SK-N-SH treated with all-trans-retinoic acid at 6 μM for 48 hours (cell line): ENCODE data around the gene ZNF770.

ENCODE experiments used
- ATAC-seq: fragments of 200-7000 bp; cut with Tn5 transposase; 3 replicates; pipeline ENCODE4 v1.9.1; 2020; ENCODE audit warnings: mild to moderate bottlenecking, moderate library complexity
- ARNTL ChIP-seq: fragments of 450-650 bp; formaldehyde crosslinking; IDR thresholded peaks from 2 replicates; pipeline ENCODE4 v1.5.0; 2020; ENCODE audit warnings: low read depth, mild to moderate bottlenecking, moderate library complexity, borderline replicate concordance
- BACH2 ChIP-seq: fragments of 250-450 bp; sonication (Bioruptor Pico); IDR thresholded peaks from 2 replicates; pipeline ENCODE4 v1.9.0; 2021; ENCODE audit warnings: mild to moderate bottlenecking, borderline replicate concordance
- CSDC2 ChIP-seq: fragments of 250-450 bp; sonication (Bioruptor Pico); IDR thresholded peaks from 2 replicates; pipeline ENCODE4 v1.5.0; 2020; ENCODE audit warnings: mild to moderate bottlenecking, moderate library complexity
- CSRNP3 ChIP-seq: fragments of 250-450 bp; sonication (Bioruptor Pico); IDR thresholded peaks from 2 replicates; pipeline ENCODE4 v1.5.1; 2021; ENCODE audit warnings: mild to moderate bottlenecking, moderate library complexity
- ESRRG ChIP-seq: fragments of 250-450 bp; sonication (Bioruptor Pico); IDR thresholded peaks from 2 replicates; pipeline ENCODE4 v1.6.1; 2021; ENCODE audit warnings: mild to moderate bottlenecking
- GLIS3 ChIP-seq: fragments of 250-450 bp; sonication (Bioruptor Pico); IDR thresholded peaks from 2 replicates; pipeline ENCODE4 v1.5.0; 2020; ENCODE audit warnings: mild to moderate bottlenecking, moderate library complexity
- ISL1 ChIP-seq: fragments of 250-450 bp; sonication (Bioruptor Pico); IDR thresholded peaks from 2 replicates; pipeline ENCODE4 v2.1.2; 2022; ENCODE audit warnings: mild to moderate bottlenecking, moderate library complexity
- PATZ1 ChIP-seq: fragments of 250-450 bp; sonication (Bioruptor Pico); IDR thresholded peaks from 2 replicates; pipeline ENCODE4 v1.8.0; 2020; ENCODE audit warnings: mild to moderate bottlenecking, moderate library complexity, borderline replicate concordance
- POU6F1 ChIP-seq: fragments of 250-450 bp; sonication (Bioruptor Pico); IDR thresholded peaks from 2 replicates; pipeline ENCODE4 v1.8.0; 2021; ENCODE audit warnings: low read depth, mild to moderate bottlenecking, moderate library complexity, borderline replicate concordance
- RARB ChIP-seq: fragments of 250-450 bp; sonication (Bioruptor Pico); IDR thresholded peaks from 2 replicates; pipeline ENCODE4 v1.8.0; 2021; ENCODE audit warnings: mild to moderate bottlenecking, moderate library complexity
- TCF4 ChIP-seq: fragments of 250-450 bp; sonication (Bioruptor Pico); IDR thresholded peaks from 2 replicates; pipeline ENCODE4 v1.8.0; 2021; ENCODE audit warnings: mild to moderate bottlenecking, moderate library complexity, borderline replicate concordance
- TOX ChIP-seq: fragments of 250-450 bp; sonication (Bioruptor Pico); IDR thresholded peaks from 2 replicates; pipeline ENCODE4 v1.8.0; 2021; ENCODE audit warnings: mild to moderate bottlenecking, moderate library complexity, borderline replicate concordance
- TSHZ2 ChIP-seq: fragments of 250-450 bp; sonication (Bioruptor Pico); IDR thresholded peaks from 2 replicates; pipeline ENCODE4 v1.5.0; 2020; ENCODE audit warnings: mild to moderate bottlenecking, moderate library complexity
- ZFP3 ChIP-seq: fragments of 250-450 bp; sonication (Bioruptor Pico); IDR thresholded peaks from 2 replicates; pipeline ENCODE4 v1.5.0; 2020; ENCODE audit warnings: mild to moderate bottlenecking, moderate library complexity
- ZFP30 ChIP-seq: fragments of 450-650 bp; formaldehyde crosslinking; IDR thresholded peaks from 2 replicates; pipeline ENCODE4 v1.5.0; 2022; ENCODE audit warnings: mild to moderate bottlenecking, moderate library complexity
- ZNF565 ChIP-seq: fragments of 450-650 bp; formaldehyde crosslinking; conservative IDR thresholded peaks from 2 replicates; pipeline ENCODE4 v1.5.0; 2020; ENCODE audit warnings: low read depth, mild to moderate bottlenecking, moderate library complexity
- ZNF70 ChIP-seq: fragments of 450-650 bp; formaldehyde crosslinking; IDR thresholded peaks from 2 replicates; pipeline ENCODE4 v1.5.0; 2020; ENCODE audit warnings: mild to moderate bottlenecking, moderate library complexity
- ZNF8 ChIP-seq: fragments of 450-650 bp; formaldehyde crosslinking; IDR thresholded peaks from 2 replicates; pipeline ENCODE4 v1.5.0; 2020; ENCODE audit warnings: mild to moderate bottlenecking, moderate library complexity

The ZNF770 gene

GRCh38 chr15:35023804-35024203 is 35.7 kb upstream of the ZNF770 start (continued):
- TF ChIP-seq CSRNP3 (CRISPR knock-in tag), result no peak
- no peak for TF ChIP-seq GLIS3 (CRISPR knock-in tag)
- no peak for TF ChIP-seq BACH2 (CRISPR knock-in tag)
- TF ChIP-seq ZFP30 (CRISPR knock-in tag), result no peak
- TF ChIP-seq PATZ1 (CRISPR knock-in tag), result no peak

- ATAC-seq, result no peak
- TF ChIP-seq ZNF70 (CRISPR knock-in tag) (no peak), ZNF8 (CRISPR knock-in tag) (no peak), ZFP30 (CRISPR knock-in tag) (no peak), ZNF565 (CRISPR knock-in tag) (no peak), ESRRG (CRISPR knock-in tag) (no peak), TSHZ2 (CRISPR knock-in tag) (no peak), GLIS3 (CRISPR knock-in tag) (no peak), BACH2 (CRISPR knock-in tag) (no peak), CSDC2 (no peak), RARB (CRISPR knock-in tag) (no peak), ISL1 (no peak), TCF4 (CRISPR knock-in tag) (no peak), CSRNP3 (CRISPR knock-in tag) (no peak), TOX (CRISPR knock-in tag) (no peak), PATZ1 (CRISPR knock-in tag) (no peak), ZFP3 (CRISPR knock-in tag) (no peak)
These were observed 32.9 kb upstream of the ZNF770 start for GRCh38 chr15:35020974-35021373.

- ATAC-seq, result peak; percentile 53; the same call in 2 of the 3 replicates
These were observed 31.6 kb upstream of the ZNF770 start for GRCh38 chr15:35019404-35020327.

More at GRCh38 chr15:35019404-35020327, 31.6 kb upstream of the ZNF770 start:
- no peak for TF ChIP-seq ESRRG (CRISPR knock-in tag)
- no peak for TF ChIP-seq POU6F1 (CRISPR knock-in tag)
- TF ChIP-seq ARNTL (CRISPR knock-in tag), result no peak
- TF ChIP-seq BACH2 (CRISPR knock-in tag), result no peak
- no peak for TF ChIP-seq CSDC2
- no peak for TF ChIP-seq TCF4 (CRISPR knock-in tag)
- no peak for TF ChIP-seq ZNF8 (CRISPR knock-in tag)
